RWPE2 (cell line): ENCODE data around the gene SESTD1.
A peak's percentile ranks its signal among the peaks of the same experiment; 100 is the strongest.

Source experiments
- ATAC-seq: fragments of 200-7000 bp; cut with Tn5 transposase; 3 replicates; pipeline ENCODE4 v1.9.1; 2021; ENCODE audit warnings: low read depth
- DNase-seq: peaks from one replicate; pipeline ENCODE4 v3.0.0-alpha.2; 2020; ENCODE audit warnings: low spot score
- H3K27ac ChIP-seq: fragments of 450-650 bp; 2 replicates; pipeline ENCODE4 v1.5.1; 2017; ENCODE audit warnings: mild to moderate bottlenecking; ENCODE audit not compliant: poor library complexity, severe bottlenecking
- H3K27me3 ChIP-seq: fragments of 250-450 bp; sonication (Bioruptor Pico); 2 replicates; pipeline ENCODE4 v1.5.1; 2021; ENCODE audit warnings: mild to moderate bottlenecking, moderate library complexity; ENCODE audit not compliant: insufficient read depth, poor library complexity, severe bottlenecking
- H3K36me3 ChIP-seq: fragments of 250-450 bp; sonication (Bioruptor Pico); 2 replicates; pipeline ENCODE4 v1.5.1; 2020; ENCODE audit warnings: low read depth, mild to moderate bottlenecking, moderate library complexity
- H3K4me1 ChIP-seq: fragments of 250-450 bp; sonication (Bioruptor Pico); 2 replicates; pipeline ENCODE4 v1.5.1; 2021; ENCODE audit warnings: mild to moderate bottlenecking, moderate library complexity; ENCODE audit not compliant: insufficient read depth, poor library complexity, severe bottlenecking
- H3K4me3 ChIP-seq: fragments of 250-450 bp; sonication (Bioruptor Pico); 2 replicates; pipeline ENCODE4 v1.5.1; 2021; ENCODE audit warnings: mild to moderate bottlenecking, moderate library complexity; ENCODE audit not compliant: severe bottlenecking
- H3K9me3 ChIP-seq: fragments of 250-450 bp; sonication (Bioruptor Pico); 2 replicates; pipeline ENCODE4 v1.5.1; 2021; ENCODE audit warnings: mild to moderate bottlenecking, moderate library complexity; ENCODE audit not compliant: severe bottlenecking
- TF ChIP-seq, protein P1 (sequence below): fragments of 450-650 bp; IDR thresholded peaks from one replicate; pipeline ENCODE4 v1.5.1; 2017; ENCODE audit warnings: mild to moderate bottlenecking, moderate library complexity; ENCODE audit not compliant: poor library complexity, severe bottlenecking

Gene SESTD1

DNA sequence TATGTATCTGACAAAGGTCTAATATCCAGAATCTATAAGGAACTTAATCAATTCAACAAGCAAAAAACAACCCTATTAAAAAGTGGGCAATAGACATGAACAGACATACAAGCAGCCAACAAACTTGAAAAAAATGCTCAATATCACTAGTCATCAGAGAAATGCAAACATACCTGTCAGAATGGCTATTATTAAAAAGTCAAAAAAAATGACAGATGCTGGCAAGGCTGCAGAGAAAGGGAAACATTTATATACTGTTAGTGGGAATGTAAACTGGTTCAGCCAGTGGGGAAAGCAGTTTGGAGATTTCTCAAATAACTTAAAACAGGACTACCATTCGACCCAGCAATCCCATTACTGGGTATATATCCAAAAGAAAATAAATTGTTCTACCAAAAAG, 21.6 kb downstream of the SESTD1 start:
- TF ChIP-seq, protein P1, sequence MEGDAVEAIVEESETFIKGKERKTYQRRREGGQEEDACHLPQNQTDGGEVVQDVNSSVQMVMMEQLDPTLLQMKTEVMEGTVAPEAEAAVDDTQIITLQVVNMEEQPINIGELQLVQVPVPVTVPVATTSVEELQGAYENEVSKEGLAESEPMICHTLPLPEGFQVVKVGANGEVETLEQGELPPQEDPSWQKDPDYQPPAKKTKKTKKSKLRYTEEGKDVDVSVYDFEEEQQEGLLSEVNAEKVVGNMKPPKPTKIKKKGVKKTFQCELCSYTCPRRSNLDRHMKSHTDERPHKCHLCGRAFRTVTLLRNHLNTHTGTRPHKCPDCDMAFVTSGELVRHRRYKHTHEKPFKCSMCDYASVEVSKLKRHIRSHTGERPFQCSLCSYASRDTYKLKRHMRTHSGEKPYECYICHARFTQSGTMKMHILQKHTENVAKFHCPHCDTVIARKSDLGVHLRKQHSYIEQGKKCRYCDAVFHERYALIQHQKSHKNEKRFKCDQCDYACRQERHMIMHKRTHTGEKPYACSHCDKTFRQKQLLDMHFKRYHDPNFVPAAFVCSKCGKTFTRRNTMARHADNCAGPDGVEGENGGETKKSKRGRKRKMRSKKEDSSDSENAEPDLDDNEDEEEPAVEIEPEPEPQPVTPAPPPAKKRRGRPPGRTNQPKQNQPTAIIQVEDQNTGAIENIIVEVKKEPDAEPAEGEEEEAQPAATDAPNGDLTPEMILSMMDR: no peak
- DNase-seq (no peak), ATAC-seq (peak; percentile 33; the same call in 1 of the 3 replicates)
- Histone ChIP-seq H3K9me3 (peaks cover 2% of the 10 kb centered on the region), H3K27ac (peak overlapping the region; percentile 8), H3K27me3 (no peaks in the 10 kb centered on the region), H3K36me3 (no peaks in the 10 kb centered on the region), H3K4me3 (no peak overlapping the region), H3K4me1 (peaks cover 24% of the 10 kb centered on the region)

DNA sequence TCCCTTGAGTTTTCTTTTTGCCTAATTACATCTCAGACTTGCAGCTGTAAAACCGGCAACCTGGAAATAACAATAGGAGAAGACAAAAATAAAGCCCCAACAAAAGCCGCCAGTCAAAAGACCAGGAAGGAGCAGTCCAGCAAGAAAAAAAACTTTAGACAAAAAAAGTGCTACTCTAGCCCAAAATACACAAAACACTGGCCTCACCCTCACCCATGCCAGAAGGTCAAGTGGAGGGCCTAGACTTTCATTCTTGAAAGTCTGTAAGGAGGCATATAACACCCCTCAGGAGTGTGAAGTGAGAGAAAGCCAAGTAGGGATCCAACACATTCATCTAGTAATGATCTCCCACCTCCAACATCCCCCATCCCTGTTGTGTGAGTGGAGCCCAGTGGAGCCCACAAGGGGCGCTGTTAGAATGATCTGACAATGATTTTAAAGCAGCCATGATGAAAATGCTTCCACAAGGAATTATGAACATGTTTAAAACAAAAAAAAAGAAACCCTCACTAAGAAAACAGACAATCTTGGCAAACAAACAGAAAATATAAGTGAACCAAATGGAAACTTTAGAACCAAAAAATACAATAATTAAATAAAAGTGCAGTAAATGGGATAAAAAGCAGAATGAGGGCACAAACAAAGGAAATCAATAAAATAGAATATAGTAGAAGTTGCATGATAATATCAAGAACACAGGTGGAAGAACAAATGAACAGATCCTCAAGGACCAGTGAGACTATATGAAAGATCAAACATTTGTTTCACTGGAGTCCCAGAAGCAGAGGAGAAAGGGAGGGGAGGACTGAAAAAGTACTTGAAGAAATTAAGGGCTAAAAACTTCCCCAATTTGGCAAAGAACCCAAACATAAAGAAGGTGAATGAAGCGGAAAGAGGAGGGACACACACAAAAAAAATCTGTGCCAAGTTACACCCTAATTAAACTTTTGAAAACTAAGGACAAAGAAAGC, 23.9 kb downstream of the SESTD1 start:
- Histone ChIP-seq H3K9me3 (no peaks in the 10 kb centered on the region), H3K27ac (peak overlapping the region; percentile 54), H3K4me3 (no peak overlapping the region), H3K36me3 (no peaks in the 10 kb centered on the region), H3K4me1 (peaks cover 30% of the 10 kb centered on the region), H3K27me3 (no peaks in the 10 kb centered on the region)
- DNase-seq: no peak
- TF ChIP-seq, protein P1: no peak
- no peak for ATAC-seq

DNA sequence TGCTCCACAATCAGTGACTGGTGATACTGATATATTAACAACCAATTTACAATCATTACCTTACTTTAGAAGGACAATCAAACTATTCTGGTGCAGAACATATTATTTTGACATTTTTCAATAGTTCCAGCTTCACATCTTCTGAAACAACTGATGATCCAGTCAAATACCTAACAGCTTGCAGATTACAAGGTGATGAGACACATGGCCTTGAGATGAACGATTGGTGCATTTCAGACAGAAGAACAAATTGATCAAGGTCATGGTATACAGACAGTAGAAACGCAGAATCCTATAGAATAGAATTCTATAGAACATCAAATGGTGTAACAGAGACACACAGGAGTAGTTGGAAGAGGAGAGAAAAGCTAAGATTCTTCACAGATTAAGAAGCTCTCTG, 24.8 kb downstream of the SESTD1 start:
- Histone ChIP-seq H3K27ac (peak overlapping the region; percentile 54), H3K4me1 (peaks cover 30% of the 10 kb centered on the region), H3K36me3 (no peaks in the 10 kb centered on the region), H3K4me3 (no peak overlapping the region), H3K27me3 (no peaks in the 10 kb centered on the region), H3K9me3 (no peaks in the 10 kb centered on the region)
- TF ChIP-seq, protein P1: no peak
- no peak for DNase-seq
- ATAC-seq: no peak

DNA sequence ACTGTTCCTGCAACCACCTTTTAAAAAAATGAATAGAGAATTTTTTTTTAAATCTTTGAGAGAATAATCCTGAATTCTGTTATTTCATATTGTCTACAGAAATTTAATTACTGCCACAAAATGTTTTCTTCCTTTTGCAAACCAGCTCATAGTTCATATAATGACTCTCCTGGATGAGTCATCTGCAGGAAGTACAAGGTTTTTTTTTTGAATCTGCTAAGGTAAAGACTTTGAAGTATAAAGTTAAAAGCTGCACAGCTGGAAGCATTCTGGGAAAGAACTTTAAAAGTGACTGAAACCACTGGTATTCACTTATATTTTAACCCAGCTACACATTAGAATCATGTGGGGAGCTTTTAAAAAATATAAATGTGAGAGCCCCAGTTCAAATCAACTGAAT, 25.4 kb downstream of the SESTD1 start:
- H3K4me1 ChIP-seq: peaks cover 30% of the 10 kb centered on the region
- no peak for DNase-seq
- peak overlapping the region; percentile 54 for H3K27ac ChIP-seq
- H3K36me3 ChIP-seq: no peaks in the 10 kb centered on the region
- TF ChIP-seq, protein P1: no peak
- H3K9me3 ChIP-seq: no peaks in the 10 kb centered on the region
- H3K4me3 ChIP-seq: no peak overlapping the region
- no peaks in the 10 kb centered on the region for H3K27me3 ChIP-seq
- peak; percentile 83 for ATAC-seq

DNA sequence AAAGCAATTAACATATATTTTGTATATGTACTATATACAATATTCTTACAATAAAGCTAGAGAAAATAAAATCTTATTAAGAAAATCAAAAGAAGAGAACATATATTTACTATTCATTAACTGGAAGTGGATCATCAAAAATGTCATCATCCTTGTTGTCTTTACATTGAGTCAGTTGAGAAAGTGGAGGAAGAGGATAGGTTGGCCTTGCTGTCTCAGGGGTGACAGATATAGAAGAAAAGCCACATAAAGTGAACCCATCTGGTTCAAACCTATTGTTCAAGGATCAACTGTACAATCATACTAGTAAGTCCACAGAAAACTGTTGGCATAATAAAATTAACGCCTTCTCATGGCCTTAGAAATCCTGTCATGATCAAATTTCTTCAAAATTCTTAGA, 26.6 kb downstream of the SESTD1 start:
- H3K4me1 ChIP-seq: peaks cover 30% of the 10 kb centered on the region
- no peaks in the 10 kb centered on the region for H3K9me3 ChIP-seq
- no peaks in the 10 kb centered on the region for H3K36me3 ChIP-seq
- DNase-seq (no peak), ATAC-seq (no peak)
- TF ChIP-seq, protein P1: no peak
- no peak overlapping the region for H3K4me3 ChIP-seq
- no peak overlapping the region for H3K27ac ChIP-seq
- H3K27me3 ChIP-seq: no peaks in the 10 kb centered on the region
